GM12872 (cell line): ENCODE measurements around the gene MECP2.

Source experiments
- TF ChIP-seq, protein P1 (sequence below): IDR thresholded peaks from 3 replicates; pipeline ENCODE4 v1.5.1; 2011; ENCODE audit warnings: low read depth, mild to moderate bottlenecking, low read length, moderate library complexity; ENCODE audit not compliant: insufficient read depth

MECP2 gene

DNA sequence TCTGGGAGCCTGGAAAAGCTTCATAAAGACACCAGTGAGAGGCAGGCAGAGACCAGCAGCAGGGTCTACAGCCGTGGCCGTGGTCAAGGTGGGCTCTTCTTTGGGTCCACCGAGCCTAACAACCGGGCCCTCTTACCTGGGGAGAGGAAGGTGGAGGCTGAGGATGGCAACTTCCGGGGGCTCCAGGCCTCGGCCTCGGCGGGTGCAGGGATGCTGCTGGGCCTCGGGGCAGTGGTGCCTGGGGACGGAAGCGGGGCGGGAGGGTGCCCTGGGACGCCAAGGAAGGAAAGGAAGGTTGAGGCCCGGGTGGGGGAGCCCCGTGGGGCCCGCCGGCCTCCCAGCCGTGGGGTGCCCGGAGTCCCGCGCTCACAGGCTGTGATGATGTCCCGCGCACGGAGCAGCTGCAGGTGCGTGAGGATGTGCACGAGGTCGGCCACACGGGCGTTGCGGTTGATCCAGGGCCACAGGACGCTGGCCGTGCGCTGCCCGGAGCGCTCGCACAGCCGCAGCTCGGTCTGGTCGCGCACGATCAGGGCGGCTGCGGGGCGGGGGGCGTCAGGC is 78.4 kb downstream of the MECP2 start:
- TF ChIP-seq, protein P1, sequence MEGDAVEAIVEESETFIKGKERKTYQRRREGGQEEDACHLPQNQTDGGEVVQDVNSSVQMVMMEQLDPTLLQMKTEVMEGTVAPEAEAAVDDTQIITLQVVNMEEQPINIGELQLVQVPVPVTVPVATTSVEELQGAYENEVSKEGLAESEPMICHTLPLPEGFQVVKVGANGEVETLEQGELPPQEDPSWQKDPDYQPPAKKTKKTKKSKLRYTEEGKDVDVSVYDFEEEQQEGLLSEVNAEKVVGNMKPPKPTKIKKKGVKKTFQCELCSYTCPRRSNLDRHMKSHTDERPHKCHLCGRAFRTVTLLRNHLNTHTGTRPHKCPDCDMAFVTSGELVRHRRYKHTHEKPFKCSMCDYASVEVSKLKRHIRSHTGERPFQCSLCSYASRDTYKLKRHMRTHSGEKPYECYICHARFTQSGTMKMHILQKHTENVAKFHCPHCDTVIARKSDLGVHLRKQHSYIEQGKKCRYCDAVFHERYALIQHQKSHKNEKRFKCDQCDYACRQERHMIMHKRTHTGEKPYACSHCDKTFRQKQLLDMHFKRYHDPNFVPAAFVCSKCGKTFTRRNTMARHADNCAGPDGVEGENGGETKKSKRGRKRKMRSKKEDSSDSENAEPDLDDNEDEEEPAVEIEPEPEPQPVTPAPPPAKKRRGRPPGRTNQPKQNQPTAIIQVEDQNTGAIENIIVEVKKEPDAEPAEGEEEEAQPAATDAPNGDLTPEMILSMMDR: no peak

DNA sequence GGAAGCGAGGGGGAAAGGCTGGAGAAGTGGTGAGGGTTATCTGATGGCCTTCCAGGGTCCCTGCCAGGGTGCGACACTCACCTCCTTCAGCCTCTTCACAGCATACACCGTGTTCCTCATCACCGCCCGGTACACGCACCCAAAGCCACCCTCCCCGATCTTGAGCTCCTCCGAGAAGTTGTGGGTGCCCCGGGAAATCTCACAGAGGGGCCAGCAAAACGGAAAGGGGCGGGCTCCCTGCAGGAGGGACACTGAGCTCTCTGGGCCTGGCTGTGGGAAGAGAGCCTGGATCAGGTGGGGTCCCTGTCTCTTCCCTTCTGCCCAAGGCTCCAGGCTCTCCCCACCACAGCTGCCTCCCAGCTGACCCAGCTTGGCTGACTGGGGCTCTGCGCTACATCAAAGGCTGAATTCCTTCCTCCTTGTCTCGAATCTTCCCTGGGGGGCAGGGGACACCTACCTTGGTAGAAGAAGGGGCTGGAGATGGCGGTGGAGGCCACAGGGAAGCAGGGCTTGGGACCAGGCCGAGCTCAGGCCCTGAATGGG is 78.9 kb downstream of the MECP2 start:
- TF ChIP-seq, protein P1: no peak

DNA sequence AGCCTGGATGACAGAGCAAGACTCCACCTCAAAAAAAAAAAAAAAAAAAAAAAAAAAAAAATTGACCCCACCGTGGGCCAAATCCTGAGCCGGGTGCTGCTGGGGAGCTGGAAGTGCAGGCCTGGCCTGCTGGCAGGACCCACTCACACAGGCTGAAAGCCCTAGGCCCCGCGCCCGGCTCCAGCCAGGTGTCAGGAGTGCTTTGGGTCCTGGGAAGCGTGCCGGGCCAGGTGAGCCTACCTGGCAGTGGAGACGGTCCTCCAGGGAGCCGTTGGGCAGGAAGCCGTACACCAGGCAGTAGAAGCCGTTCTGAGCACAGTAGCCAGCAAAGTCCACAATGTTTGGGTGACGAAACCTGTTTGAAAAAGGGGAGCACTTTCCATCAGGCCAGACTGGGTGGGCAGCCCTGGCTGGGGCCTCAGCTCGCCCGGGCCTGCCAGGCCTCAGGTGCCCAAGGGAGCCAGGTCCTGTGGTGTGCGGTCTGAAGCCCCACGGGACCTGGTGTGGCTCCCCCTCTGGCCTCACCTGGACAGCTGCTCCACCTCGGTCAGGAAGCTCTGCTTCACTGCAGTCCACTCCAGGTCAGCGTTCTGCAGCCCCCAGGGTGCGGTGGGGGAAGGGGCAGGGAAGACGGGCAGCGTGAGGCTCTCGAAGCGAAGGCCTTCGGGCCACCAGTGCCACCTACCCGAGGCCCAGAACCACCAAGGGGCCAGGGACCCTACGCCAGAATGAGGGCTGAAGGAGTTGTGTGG is 79.6 kb downstream of the MECP2 start:
- TF ChIP-seq, protein P1: no peak

DNA sequence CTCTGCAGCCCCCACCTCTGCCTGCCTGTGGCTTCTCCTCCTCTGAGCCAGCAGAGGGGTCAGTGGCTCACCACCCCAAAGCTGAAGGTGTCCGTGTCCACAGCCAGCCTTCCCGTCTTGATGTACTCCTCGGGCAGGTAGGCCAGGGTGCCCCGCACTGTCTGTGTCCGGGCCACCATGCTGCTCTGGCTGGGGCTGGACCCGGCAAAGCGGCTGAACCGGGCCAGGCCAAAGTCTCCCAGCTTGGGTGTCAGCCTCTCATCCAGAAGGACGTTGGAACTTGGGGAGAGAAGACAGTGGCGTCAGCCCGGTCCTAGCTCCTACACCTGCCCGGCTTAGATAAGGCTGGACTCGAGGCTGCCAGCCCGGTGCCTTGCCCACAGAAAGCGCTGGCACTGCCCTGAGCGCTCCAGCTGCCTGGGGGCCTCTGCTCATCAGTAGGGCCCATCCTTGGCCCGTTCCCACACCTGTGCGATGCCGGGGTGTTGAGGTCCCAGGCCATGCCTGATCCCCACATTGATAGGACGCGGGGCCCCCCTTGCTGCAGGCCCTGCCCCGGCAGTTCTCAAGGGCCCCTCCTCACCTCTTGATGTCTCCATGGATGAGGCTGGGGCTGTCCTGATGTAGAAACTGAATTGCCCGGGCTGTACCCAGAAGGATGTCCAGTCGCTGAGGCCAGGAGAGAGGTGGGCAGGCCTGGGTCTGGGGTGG is 81.0 kb downstream of the MECP2 start:
- TF ChIP-seq, protein P1: no peak

DNA sequence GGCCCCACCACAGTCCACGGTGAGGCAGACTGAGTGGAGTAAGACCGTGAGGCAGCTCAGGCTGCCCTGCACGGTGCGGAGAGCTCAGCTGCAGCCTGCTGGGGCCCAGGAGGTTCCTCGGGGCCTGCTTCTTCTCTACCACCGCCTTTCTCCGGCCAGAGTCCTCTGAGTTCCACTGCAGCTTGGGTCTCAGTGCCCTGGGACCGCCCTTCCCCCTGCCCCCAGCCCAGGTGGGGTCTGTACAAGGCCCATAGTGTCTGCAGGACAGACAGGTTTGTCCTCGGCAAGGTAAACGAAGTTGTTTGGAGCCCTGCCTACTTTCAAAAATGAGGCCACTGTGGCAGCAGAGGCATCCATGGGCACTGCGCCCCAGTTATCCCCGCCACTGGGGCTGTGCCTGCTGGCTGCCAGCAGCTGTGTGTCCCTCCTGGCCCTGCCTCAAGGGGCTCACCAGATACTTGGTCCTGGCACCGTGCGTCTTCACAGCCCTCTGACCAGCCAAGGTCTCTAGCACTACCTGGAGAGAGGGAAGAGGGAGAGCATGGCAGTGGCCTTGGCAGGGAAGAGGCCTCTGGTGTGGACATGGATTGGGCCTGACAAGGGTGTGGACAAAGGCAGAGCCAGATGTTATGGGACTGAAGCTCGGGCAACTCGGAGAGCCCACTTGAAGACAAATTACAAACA is 81.8 kb downstream of the MECP2 start:
- TF ChIP-seq, protein P1: no peak

DNA sequence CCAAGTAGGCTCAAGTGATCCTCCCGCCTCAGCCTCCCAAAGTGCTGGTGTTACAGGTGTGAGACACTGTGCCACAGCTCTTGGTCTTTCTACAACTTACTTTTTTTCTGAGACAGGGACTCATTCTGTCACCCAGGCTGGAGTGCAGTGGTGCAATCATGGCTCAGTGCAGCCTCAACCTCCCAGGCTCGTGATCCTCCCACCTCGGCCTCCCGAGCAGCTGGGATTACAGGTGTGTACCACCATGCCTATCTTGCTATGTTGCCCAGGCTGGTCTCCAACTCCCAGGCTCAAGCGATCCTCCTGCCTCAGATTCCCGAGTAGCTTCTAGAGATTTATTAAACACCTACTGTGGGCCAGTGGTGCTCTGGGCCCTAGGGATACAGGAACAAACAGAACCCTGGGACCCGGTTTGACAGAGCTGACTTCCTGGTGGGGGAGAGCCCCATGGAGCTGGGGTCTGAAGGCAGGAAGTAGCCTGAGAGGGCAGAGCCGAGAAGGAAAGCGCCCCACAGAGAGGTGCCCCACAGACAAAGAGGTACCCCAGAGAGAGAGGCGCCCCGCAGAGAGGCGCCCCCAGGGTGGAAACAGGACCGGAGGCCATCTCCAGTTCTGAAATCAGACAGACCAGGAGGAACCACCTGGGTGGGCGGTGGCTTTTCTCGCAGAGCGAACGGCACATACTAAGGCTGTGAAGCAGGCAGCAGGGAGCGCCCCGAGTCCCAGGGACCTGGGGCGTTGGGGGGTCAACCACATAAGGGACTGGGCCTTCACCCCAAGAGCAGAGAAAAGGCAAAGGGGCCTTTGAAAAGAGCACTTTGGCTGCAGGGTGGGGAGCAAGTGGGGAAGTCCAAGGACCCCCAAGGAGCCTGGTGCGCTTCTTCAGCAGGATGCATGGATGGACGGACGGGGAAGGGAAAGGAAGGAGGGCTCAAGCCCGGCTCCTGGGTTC is 82.8 kb downstream of the MECP2 start:
- TF ChIP-seq, protein P1: no peak
